ENCODE measurements around the gene NTN1. TPM values are rescaled to one million over a fixed set of nuclear protein-coding genes. Genes with fewer than 3 reads are reported as not detected.
A peak's percentile ranks its signal among the peaks of the same experiment; 100 is the strongest.

The NTN1 gene
- total and polyA plus RNA-seq, 2 of the 13 experiments (the other 11 are each of a cell fraction or from before 2014, with no cell fraction given) = 0.04 to 0.05 TPM

- TF ChIP-seq ZNF609 (CRISPR knock-in tag; IDR thresholded peaks at IDR 0.05; ENCODE audit: borderline replicate concordance) = no peak
- TF ChIP-seq ZNF781 (CRISPR knock-in tag; IDR thresholded peaks at IDR 0.05; ENCODE audit: borderline replicate concordance, not compliant biosample characterization) = no peak
- no peak for TF ChIP-seq ZNF790 (CRISPR knock-in tag; IDR thresholded peaks at IDR 0.05; ENCODE audit: borderline replicate concordance)
- no peak for TF ChIP-seq TCF12 (IDR thresholded peaks at IDR 0.05)
- no peak for TF ChIP-seq TCF12 (CRISPR knock-in tag; IDR thresholded peaks at IDR 0.05)
- TF ChIP-seq ZBTB42 (CRISPR knock-in tag; IDR thresholded peaks at IDR 0.05) = no peak
- TF ChIP-seq CTCF (CRISPR knock-in tag; IDR thresholded peaks at IDR 0.05) = peak; percentile 43
- 0 out of 2 replicates have a peak, but pooled peaks have one; percentile 9 for TF ChIP-seq STAG1 (CRISPR knock-in tag; IDR thresholded peaks at IDR 0.05)
- TF ChIP-seq ZNF7 (CRISPR knock-in tag; IDR thresholded peaks at IDR 0.05) = no peak
- TF ChIP-seq RORA (CRISPR knock-in tag; IDR thresholded peaks at IDR 0.05) = no peak
- TF ChIP-seq ZNF576 (CRISPR knock-in tag; IDR thresholded peaks at IDR 0.05) = peak; percentile 95; the same call in 1 of the 2 replicates
- no peak for TF ChIP-seq KLF12 (CRISPR knock-in tag; IDR thresholded peaks at IDR 0.05; ENCODE audit: borderline replicate concordance)
- no peak for TF ChIP-seq ZNF777 (CRISPR knock-in tag; IDR thresholded peaks at IDR 0.05)
- TF ChIP-seq ZFP90 (CRISPR knock-in tag; IDR thresholded peaks at IDR 0.05; ENCODE audit: borderline replicate concordance) = no peak
- TF ChIP-seq SYNCRIP (IDR thresholded peaks at IDR 0.05; ENCODE audit: insufficient read depth, low read depth, low read length) = no peak
- TF ChIP-seq ZNF138 (CRISPR knock-in tag; IDR thresholded peaks at IDR 0.05; ENCODE audit: low read depth) = no peak
- TF ChIP-seq ZNF296 (CRISPR knock-in tag; conservative IDR thresholded peaks at IDR 0.05) = no peak
- no peak for TF ChIP-seq FOXO1 (CRISPR knock-in tag; IDR thresholded peaks at IDR 0.05)
- no peak for TF ChIP-seq ZNF546 (CRISPR knock-in tag; conservative IDR thresholded peaks at IDR 0.05)
- no peak for TF ChIP-seq ZNF3 (CRISPR knock-in tag; IDR thresholded peaks at IDR 0.05)
- no peak for TF ChIP-seq CENPBD1 (CRISPR knock-in tag; IDR thresholded peaks at IDR 0.05; ENCODE audit: borderline replicate concordance, low read depth)
- TF ChIP-seq PCBP2 (optimal IDR thresholded peaks at IDR 0.05; ENCODE audit: low read depth, low read length, poor library complexity, severe bottlenecking) = no peak
Measured at GRCh38 chr17:9162275-9162985, 141.1 kb downstream of the NTN1 start (continued).

Data from HepG2 (cell line).